Liver (tissue), 9 donors: ENCODE measurements around the gene NRIP1. TPM values are rescaled to one million over a fixed set of nuclear protein-coding genes. Genes with fewer than 3 reads are reported as not detected.

ENCODE experiments used
- DNase-seq: peaks from one replicate; pipeline ENCODE4 v3.0.0-alpha.2; 2017; ENCODE audit warnings: low spot score
- H3K27ac ChIP-seq, 2 donors: one replicate each; pipeline ENCODE4 v1.7.0; 2013; ENCODE audit warnings: inconsistent platforms in 2 of 2, low read length in 2 of 2, control low read depth in 1 of 2, low read depth in 1 of 2, mild to moderate bottlenecking in 1 of 2
- H3K27me3 ChIP-seq, 4 donors: one replicate each; pipeline versions ENCODE4 v1.6.1 to v1.7.0; 2013; ENCODE audit warnings: low read length in 3 of 4, inconsistent platforms in 1 of 4, mild to moderate bottlenecking in 1 of 4, moderate library complexity in 1 of 4; ENCODE audit not compliant: control insufficient read depth in 4 of 4, insufficient read depth in 4 of 4
- H3K36me3 ChIP-seq, 4 donors: one replicate each; pipeline versions ENCODE4 v1.6.1 to v1.7.0; 2013; ENCODE audit warnings: low read length in 3 of 4, mild to moderate bottlenecking in 3 of 4, low read depth in 1 of 4, moderate library complexity in 1 of 4; ENCODE audit not compliant: control insufficient read depth in 4 of 4, insufficient read depth in 3 of 4
- H3K4me1 ChIP-seq, 4 donors: one replicate each; pipeline versions ENCODE4 v1.6.1 to v1.7.0; 2013; ENCODE audit warnings: low read length in 3 of 4, mild to moderate bottlenecking in 3 of 4, moderate library complexity in 1 of 4; ENCODE audit not compliant: control insufficient read depth in 4 of 4, insufficient read depth in 4 of 4
- H3K4me3 ChIP-seq, 3 donors: one replicate each; pipeline versions ENCODE4 v1.6.1 to v1.7.0; 2013; ENCODE audit warnings: low read length in 3 of 3, control low read depth in 1 of 3, low read depth in 1 of 3, mild to moderate bottlenecking in 1 of 3
- H3K9ac ChIP-seq, 2 donors: one replicate each; pipeline ENCODE4 v1.7.0; 2013; ENCODE audit warnings: low read length in 2 of 2, mild to moderate bottlenecking in 2 of 2, moderate library complexity in 2 of 2, control low read depth in 1 of 2, low read depth in 1 of 2
- H3K9me3 ChIP-seq, 4 donors: one replicate each; pipeline versions ENCODE4 v1.6.1 to v1.7.0; 2013; ENCODE audit warnings: low read length in 3 of 4; ENCODE audit not compliant: control insufficient read depth in 4 of 4
- EGR1 ChIP-seq, 2 donors: IDR thresholded peaks; 2 replicates each; pipeline ENCODE4 v1.6.1; 2016 to 2018; ENCODE audit warnings: antibody characterized with exemption in 2 of 2, low read depth in 2 of 2
- FOXA1 ChIP-seq: IDR thresholded peaks from 2 replicates; pipeline ENCODE4 v1.6.1; 2016; ENCODE audit warnings: antibody characterized with exemption
- GABPA ChIP-seq, 2 donors: IDR thresholded peaks in 1 of 2; conservative IDR thresholded peaks in 1 of 2; 2 replicates each; pipeline ENCODE4 v1.6.1; 2016; ENCODE audit warnings: antibody characterized with exemption in 2 of 2, mild to moderate bottlenecking in 1 of 2, moderate library complexity in 1 of 2
- HNF4A ChIP-seq, 2 donors: conservative IDR thresholded peaks; 2 replicates each; pipeline ENCODE4 v1.6.1; 2016; ENCODE audit warnings: antibody characterized with exemption in 2 of 2, mild to moderate bottlenecking in 2 of 2
- HNF4G ChIP-seq: IDR thresholded peaks from 2 replicates; pipeline ENCODE4 v1.6.1; 2016; ENCODE audit warnings: antibody characterized with exemption
- JUND ChIP-seq, 2 donors: IDR thresholded peaks; 2 replicates each; pipeline ENCODE4 v1.6.1; 2016; ENCODE audit warnings: antibody characterized with exemption in 2 of 2
- NR2F2 ChIP-seq: IDR thresholded peaks from 2 replicates; pipeline ENCODE4 v1.6.1; 2016; ENCODE audit warnings: antibody characterized with exemption
- REST ChIP-seq: IDR thresholded peaks from 2 replicates; pipeline ENCODE4 v1.6.1; 2016; ENCODE audit warnings: antibody characterized with exemption, mild to moderate bottlenecking
- RXRA ChIP-seq, 2 donors: IDR thresholded peaks; 2 replicates each; pipeline ENCODE4 v1.6.1; 2017 to 2018; ENCODE audit warnings: antibody characterized with exemption in 2 of 2, mild to moderate bottlenecking in 1 of 2
- SP1 ChIP-seq: IDR thresholded peaks from 2 replicates; pipeline ENCODE4 v1.6.1; 2018; ENCODE audit warnings: antibody characterized with exemption, mild to moderate bottlenecking
- TAF1 ChIP-seq: conservative IDR thresholded peaks from 2 replicates; pipeline ENCODE4 v1.6.1; 2016; ENCODE audit warnings: antibody characterized with exemption, mild to moderate bottlenecking
- YY1 ChIP-seq: IDR thresholded peaks from 2 replicates; pipeline ENCODE4 v1.6.1; 2016; ENCODE audit warnings: antibody characterized with exemption, mild to moderate bottlenecking
- WGBS: extraction: QIAGEN DNeasy Blood & Tissue Kit; methylation state at CpG from one replicate; pipeline ENCODE4 v1.1.7; 2013; 5-methylcytosine and 5-hydroxymethylcytosine counted together
- polyA plus RNA-seq, 2 donors: library from polyadenylated mRNA; stranded (reverse) in 1 of 2; unstranded in 1 of 2; fragments of 200-250 nt in 1 of 2; fragments of >200 nt in 1 of 2; fragmentation: Nextera tagmentation in 1 of 2; extraction: Ambion mirVana in 1 of 2; gene quantifications; one replicate each; pipeline versions ENCODE4 v1.2.1 to v1.2.3, GENCODE V29; 2013 to 2015
- total RNA-seq, 2 donors: library from RNA; depleted of rRNA; stranded (reverse); fragments of >200 nt; gene quantifications; one replicate each; pipeline ENCODE4 v1.2.3, GENCODE V29; 2014
- TF ChIP-seq, protein P1 (sequence below): IDR thresholded peaks from 2 replicates; pipeline ENCODE4 v1.6.1; 2016; ENCODE audit warnings: antibody characterized with exemption
- TF ChIP-seq, protein P2 (sequence below): fragments of 150-350 bp; IDR thresholded peaks from 2 replicates; pipeline ENCODE4 v1.5.1; 2017; ENCODE audit warnings: improper control_type of control experiment, low read depth, low read length; ENCODE audit not compliant: missing input control
- donor health status: healthy.
- donor health status: healthy.
- donor health status: healthy.
- donor health status: healthy.
- donor health status: healthy.

The NRIP1 gene
- total and polyA plus RNA-seq, 4 donors: 3.8 to 28.4 (median 12.6) TPM

DNA sequence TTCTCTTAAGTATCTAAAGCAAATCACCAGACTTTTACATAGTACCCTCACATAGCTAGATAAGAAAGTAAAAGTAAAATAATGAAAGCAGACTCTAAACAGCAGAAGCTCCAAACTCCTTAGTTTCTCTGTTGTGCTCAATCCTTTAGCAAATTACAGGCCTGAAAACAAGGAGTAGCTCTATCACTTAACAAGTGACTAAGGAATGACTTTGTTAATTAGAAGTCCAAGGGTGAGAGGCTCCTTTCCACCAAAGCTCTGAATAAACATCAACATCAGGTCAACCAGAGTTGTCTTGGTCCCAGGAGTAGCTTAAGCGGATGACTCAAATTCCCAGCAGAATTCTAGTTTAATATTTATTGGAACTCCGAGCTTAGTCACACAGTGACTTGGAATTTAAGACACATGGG lies 5.9 kb downstream of the NRIP1 start:
- H3K9ac ChIP-seq: no peak overlapping the region
- WGBS: 23% methylated on average over 2 of the region's 2 CpGs
- H3K27ac ChIP-seq: peak overlapping the region; percentile 30 to 55
- no peaks in the 10 kb centered on the region for H3K36me3 ChIP-seq
- peaks cover 9 to 66% (median 28%) of the 10 kb centered on the region in 4 donors for H3K4me1 ChIP-seq
- H3K27me3 ChIP-seq: no peaks in the 10 kb centered on the region
- no peaks in the 10 kb centered on the region for H3K9me3 ChIP-seq
- no peak for DNase-seq
- no peak overlapping the region for H3K4me3 ChIP-seq
- TF ChIP-seq HNF4A (conservative IDR thresholded peaks at IDR 0.05) (no peak), YY1 (no peak), TAF1 (no peak)
- TF ChIP-seq, protein P1, sequence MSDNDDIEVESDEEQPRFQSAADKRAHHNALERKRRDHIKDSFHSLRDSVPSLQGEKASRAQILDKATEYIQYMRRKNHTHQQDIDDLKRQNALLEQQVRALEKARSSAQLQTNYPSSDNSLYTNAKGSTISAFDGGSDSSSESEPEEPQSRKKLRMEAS: no peak

- Histone ChIP-seq H3K9me3 (no peaks in the 10 kb centered on the region), H3K27ac (no peak overlapping the region), H3K36me3 (no peaks in the 10 kb centered on the region), H3K4me1 (peaks cover 9 to 72% (median 33%) of the 10 kb centered on the region in 4 donors), H3K9ac (no peak overlapping the region), H3K4me3 (no peak overlapping the region), H3K27me3 (no peaks in the 10 kb centered on the region)
- TF ChIP-seq, protein P2, sequence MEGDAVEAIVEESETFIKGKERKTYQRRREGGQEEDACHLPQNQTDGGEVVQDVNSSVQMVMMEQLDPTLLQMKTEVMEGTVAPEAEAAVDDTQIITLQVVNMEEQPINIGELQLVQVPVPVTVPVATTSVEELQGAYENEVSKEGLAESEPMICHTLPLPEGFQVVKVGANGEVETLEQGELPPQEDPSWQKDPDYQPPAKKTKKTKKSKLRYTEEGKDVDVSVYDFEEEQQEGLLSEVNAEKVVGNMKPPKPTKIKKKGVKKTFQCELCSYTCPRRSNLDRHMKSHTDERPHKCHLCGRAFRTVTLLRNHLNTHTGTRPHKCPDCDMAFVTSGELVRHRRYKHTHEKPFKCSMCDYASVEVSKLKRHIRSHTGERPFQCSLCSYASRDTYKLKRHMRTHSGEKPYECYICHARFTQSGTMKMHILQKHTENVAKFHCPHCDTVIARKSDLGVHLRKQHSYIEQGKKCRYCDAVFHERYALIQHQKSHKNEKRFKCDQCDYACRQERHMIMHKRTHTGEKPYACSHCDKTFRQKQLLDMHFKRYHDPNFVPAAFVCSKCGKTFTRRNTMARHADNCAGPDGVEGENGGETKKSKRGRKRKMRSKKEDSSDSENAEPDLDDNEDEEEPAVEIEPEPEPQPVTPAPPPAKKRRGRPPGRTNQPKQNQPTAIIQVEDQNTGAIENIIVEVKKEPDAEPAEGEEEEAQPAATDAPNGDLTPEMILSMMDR: no peak
- TF ChIP-seq FOXA1 (no peak), YY1 (no peak)
- TF ChIP-seq, protein P1: no peak
- WGBS: 60% methylated on average over 6 of the region's 6 CpGs
- no peak for DNase-seq
Observed at GRCh38 chr21:15057285-15057684, 7.5 kb downstream of the NRIP1 start.

DNA sequence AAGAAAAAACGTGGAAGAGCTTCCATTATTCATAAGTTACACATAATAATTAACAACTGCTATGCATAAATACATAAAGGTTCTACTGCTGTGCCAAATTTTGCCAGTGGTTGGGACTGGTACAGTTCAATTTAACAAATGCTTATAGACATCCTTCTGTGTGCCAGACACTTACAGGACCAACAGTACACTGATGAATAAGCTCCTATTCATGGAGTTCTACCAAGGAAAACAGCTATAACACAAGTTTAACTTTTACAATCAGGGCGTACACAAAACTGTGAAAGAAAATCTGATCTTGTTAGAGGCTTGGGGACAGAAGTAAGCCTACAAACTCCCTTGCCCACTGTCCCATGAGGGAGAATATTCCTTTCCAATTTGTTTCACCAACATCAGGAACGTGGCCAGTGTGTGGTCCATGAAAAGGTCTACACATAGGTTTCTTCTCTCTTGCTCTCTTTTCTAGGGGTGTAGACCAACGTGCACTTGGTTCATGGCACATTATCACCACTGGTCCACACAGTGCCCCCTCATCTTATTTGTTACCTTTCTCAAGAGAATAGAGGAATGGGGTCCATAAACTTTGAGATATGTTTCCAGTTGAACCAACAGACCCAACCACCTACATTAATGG lies 10.1 kb downstream of the NRIP1 start:
- no peak for TF ChIP-seq JUND (IDR thresholded peaks at IDR 0.05)
- no peak for TF ChIP-seq HNF4G
- no peak for TF ChIP-seq FOXA1
- TF ChIP-seq GABPA (IDR thresholded peaks at IDR 0.05 in 1 of 2, conservative IDR thresholded peaks at IDR 0.05 in 1 of 2): no peak
- no peak for TF ChIP-seq NR2F2
- TF ChIP-seq RXRA (IDR thresholded peaks at IDR 0.05): no peak
- no peak for TF ChIP-seq HNF4A (conservative IDR thresholded peaks at IDR 0.05)
- TF ChIP-seq REST: no peak
- TF ChIP-seq SP1: no peak
- no peak for TF ChIP-seq TAF1
- TF ChIP-seq EGR1 (IDR thresholded peaks at IDR 0.05; ENCODE audit: low read depth in 2 of 2): no peak
- H3K4me3 ChIP-seq: no peak overlapping the region
- DNase-seq: no peak
- no peaks in the 10 kb centered on the region for H3K27me3 ChIP-seq
- H3K36me3 ChIP-seq: no peaks in the 10 kb centered on the region
- WGBS: 69% methylated on average over 4 of the region's 4 CpGs
- H3K27ac ChIP-seq: no peak overlapping the region
- peaks cover 13 to 74% (median 32%) of the 10 kb centered on the region in 4 donors for H3K4me1 ChIP-seq
- H3K9ac ChIP-seq: no peak overlapping the region
- no peaks in the 10 kb centered on the region for H3K9me3 ChIP-seq
